Stimulated activated CD4-positive, alpha-beta T cell treated with anti-CD3 and anti-CD28 coated beads, Interleukin-4, amount 100 ng/mL, for 48 hours (primary cell): ENCODE measurements around the gene PIGZ.
A peak's percentile ranks its signal among the peaks of the same experiment; 100 is the strongest.
"Not testable (repeated sequence)": the region's sequence is repeated elsewhere in the genome, so short reads cannot be mapped to it uniquely, and the experiment has no call there.

Experiments used
- DNase-seq, 2 donors: peaks; one replicate each; pipeline ENCODE4 v3.0.0-alpha.2; 2020; ENCODE audit warnings: low read depth in 2 of 2

The PIGZ gene

DNA sequence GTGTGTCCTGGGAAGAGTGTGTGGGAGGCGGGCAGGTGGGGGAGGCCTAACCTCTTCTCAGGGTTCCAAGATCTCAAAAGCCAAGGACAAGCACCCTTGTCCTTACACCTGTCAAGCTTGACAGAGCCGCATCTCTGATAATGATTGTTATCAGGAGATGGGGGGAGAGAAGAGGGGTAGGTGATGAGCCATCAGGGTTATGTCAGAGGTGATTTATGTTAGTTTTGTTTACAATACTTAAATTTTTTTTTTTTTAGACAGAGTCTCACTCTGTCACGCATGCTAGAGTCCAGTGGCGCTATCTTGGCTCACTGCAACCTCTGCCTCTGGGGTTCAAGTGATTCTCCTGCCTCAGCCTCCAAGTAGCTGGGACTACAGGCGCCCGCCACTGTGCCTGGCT, 18.9 kb downstream of the PIGZ start:
- no peak for DNase-seq

DNA sequence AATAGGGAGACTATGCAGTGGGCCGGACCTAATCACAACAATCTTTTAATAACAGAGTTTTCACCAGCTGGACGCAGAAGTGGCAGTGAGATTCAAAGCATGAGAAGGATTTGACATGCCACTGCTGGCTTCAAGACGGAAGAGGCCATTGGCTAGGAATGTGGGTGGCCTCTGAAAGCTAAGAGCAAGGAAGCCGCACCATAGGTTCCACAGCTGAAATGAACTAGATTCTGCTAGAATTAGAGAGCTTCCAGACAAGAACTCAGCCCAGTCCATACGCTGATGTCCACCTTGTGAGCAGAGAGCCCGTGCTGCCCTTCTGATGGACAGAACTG, 19.4 kb downstream of the PIGZ start:
- DNase-seq = no peak

DNA sequence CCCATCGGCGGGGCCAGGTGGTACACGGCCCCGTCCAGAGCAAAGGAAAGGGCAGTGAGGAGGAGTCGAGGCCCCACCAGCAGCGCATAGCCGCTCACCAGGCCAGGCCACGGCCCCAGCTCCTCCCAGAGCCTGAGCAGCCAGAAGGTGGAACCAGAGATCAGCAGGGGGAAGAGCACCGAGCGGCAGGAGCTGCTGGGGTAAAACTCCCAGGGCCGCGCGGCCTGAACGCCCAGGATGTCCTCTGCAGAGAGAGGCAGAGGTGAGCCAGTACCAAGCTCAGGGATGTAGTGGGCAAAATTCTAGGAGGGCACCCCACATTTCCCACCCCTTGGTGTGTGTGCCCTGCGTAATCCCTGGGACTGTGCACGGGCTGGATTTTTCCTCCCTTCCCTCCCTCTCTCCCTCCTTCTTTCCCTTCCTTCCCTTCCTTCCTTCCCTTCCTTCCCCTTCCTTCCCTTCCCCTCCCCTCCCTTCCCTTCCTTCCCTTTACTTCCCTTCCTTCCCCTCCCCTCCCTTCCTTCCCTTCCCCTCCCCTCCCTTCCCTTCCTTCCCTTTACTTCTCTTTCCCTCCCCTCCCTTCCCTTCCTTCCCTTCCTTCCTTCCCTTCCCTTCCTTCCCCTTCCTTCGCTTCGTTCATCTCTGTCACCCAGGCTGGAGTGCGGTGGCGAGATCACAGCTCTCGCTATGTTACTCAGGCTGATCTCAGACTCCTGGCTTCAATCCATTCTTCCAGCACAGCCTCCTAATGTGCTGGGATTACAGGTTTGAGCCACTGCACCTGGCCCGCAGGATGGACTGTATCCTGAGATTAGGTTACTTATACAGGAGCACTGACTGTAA, 20.0 kb downstream of the PIGZ start:
- DNase-seq = no peak

DNA sequence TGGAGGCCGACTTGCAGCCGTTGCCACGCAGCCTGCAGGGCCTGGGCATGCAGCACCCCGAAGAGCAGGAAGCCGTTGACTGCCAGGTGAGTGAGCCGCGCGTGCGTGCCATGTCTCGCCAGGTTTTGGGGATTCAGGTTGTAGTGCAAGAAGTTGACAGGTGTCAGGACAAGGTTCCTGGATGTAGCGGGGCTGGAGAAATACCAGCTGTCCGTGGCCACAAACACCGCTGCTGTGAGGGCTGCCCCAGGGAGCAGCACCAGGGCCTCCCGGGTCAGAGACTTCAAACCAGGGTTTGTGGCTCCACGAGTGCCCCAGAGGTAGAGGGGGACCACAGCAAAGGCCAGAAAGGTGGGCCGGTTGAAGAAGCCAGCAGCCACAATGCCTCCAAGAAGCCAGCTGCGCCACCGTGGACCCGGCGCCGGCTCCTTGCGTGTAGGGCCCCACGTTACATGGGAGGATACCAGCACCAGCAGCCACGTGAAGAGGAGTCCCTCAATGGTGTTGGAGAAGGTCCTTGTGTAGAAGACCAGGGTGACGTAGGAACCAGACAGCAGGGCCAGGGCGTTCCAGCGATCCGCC, 20.7 kb downstream of the PIGZ start:
- no peak for DNase-seq

DNA sequence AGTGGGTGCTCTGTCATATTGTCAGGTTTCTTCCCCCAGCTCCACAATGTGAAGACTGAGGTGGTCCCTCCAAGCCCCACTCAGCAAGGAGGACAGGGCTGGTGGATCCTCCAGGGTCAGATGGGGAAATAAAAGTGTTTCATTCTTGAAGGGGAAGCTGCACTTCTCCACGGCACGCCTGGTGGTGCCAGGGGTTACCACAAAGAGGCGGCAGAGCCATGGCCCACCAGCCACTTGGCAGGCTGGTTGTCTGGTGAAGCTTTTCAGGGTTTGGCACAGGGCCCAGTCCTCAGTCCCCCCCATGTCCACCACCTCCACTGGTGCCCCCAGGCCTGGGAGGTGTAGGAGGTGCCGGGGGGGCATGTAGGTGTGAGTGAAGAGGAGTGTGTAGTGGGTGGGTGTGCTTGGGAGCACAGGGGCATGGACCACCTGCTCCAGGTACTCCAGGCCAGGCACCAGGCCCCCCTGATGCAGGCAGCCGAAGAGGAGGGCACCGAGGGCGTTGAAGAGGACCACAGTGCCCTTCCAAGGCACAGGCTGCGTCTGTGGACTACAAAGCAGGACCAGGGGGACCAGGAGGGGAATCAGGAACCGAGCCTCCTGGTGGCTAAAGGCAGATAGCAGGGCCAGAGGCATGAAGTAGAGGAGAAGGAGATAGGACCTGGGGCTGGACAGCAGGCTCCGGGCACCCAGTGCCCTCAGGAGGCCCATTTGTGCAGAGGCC, 21.3 kb downstream of the PIGZ start:
- DNase-seq = no peak

DNA sequence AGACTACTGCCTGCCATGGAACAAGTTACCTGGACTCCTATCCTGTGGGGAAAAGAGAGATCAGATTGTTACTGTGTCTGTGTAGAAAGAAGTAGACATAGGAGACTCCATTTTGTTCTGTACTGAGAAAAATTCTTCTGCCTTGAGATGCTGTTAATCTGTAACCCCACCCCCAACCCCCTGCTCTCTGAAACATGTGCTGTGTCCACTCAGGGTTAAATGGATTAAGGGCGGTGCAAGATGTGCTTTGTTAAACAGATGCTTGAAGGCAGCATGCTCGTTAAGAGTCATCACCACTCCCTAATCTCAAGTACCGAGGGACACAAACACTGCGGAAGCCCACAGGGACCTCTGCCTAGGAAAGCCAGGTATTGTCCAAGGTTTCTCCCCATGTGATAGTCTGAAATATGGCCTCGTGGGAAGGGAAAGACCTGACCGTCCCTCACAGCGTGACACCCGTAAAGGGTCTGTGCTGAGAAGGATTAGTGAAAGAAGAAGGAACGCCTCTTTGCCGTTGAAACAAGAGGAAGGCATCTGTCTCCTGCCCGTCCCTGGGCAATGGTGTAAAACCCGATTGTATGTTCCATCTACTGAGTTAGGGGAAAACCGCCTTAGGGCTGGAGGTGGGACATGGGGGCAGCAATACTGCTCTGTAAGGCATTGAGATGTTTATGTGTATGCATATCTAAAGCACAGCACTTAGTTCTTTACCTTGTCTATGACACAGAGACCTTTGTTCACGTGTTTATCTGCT, 24.4 kb downstream of the PIGZ start:
- DNase-seq = not testable (repeated sequence)

DNA sequence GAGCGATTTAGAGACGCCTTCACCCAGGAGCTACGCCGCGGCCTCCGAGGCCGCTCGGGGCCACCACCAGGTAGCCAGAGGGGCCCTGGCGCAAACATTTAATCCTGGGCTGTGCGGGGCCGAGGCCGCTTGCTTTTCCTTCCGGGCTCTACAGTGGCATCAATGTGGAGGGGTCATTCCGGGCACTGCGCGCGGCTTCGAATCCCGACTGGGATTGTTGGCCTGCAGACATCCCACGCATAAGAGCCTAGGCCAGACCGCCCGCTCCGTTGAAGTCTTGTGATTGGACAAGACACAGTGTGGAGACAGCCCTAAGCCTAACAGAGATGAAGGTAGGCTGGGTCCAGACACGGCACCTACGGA, 25.7 kb downstream of the PIGZ start:
- peak in 1 of 2 donors; percentile 7 for DNase-seq

DNA sequence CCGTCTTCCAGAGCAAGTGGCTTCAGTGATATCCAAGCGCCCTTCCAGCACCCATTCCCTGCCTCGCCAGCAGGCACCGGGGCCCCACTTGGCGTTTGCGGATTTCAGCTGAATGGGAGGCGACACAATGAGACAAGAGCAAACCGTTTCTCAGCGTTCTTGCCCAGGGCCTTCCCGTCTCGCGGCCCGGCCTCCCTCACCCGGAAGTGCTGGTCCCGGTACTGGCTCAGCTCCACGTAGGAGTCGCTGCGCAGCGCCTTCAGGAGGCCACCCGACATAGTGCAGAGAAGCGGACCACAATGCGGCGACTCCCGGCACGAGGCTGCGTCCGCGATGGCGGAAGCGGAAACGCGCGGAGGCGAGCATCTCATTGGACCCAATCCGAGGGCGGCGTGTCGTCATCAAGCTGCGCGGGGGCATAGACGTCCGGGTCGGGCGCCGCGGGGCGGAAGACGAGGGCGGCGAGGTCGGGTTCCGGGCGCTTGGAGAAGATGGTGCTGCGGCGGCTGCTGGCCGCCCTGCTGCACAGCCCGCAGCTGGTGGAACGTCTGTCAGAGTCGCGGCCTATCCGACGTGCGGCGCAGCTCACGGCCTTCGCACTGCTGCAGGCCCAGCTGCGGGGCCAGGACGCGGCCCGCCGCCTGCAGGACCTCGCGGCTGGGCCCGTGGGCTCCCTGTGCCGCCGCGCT, 26.3 kb downstream of the PIGZ start, which contains the start of gene NCBP2:
Gene NCBP2, minus strand, starts transcription at position 303 of the 689 bp plus-strand sequence. Its CDS starts 25 bp downstream, at position 278.
- peak; percentile 100 for DNase-seq

DNA sequence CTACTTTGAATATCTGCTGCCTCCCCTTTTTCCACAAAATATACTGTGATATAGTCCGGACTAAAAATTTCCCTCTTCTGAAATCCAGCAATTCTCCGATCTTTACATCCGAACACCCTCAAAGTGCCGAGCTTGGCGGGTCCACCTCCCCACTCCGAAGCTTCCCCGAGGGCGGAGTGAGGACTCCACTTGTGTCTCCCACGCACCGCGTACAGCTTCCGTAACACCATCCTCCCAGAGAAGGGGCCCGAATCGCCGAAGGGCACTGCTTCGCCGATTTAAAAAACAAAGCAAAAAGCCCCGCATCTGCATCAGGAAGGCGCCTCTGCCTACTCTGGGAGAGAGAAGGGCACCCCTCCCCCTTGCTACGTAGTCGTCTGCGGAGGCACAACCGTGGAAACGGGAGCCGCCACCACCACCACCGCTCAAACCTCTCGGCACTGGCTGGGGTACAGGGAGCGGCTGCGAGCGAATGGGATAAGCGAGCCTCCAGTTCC, 26.9 kb downstream of the PIGZ start:
- peak; percentile 54 to 58 for DNase-seq

DNA sequence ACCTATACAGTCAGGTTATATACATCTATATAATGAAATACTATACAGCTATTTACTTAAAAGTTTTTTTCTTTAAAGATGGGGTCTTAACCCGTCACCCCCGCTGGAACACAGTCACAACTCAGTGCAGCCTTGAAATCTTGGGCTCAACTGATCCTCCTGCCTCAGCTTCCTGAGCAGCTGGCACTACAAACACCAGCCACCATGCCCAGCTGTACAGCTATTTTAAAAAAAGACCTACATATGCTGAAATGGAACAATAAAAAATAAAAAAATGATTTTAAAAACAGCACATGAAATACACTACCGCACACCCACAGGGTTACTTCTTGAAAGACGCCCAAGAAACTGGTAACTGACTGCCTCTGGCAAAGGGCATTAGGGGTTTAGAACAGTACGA, 30.1 kb downstream of the PIGZ start:
- no peak for DNase-seq

DNA sequence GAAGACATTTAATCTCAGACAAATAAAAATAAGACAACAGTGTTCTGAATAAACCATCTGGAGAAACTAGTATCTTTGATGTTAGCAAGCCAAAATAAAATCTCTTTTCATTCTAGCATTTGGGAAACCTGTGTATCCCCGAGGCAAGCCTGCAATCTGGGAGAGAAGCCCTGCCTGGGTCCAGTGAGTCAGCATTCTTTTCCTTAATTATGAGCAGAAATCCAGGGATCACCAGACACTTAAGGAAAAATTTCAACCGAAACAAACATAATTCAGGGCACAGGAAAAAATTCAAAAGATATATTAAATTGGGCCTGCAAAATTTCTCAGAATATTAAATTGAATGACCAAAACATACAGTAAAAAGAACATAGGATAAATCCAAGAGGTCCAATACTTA, 30.5 kb downstream of the PIGZ start:
- no peak for DNase-seq

DNA sequence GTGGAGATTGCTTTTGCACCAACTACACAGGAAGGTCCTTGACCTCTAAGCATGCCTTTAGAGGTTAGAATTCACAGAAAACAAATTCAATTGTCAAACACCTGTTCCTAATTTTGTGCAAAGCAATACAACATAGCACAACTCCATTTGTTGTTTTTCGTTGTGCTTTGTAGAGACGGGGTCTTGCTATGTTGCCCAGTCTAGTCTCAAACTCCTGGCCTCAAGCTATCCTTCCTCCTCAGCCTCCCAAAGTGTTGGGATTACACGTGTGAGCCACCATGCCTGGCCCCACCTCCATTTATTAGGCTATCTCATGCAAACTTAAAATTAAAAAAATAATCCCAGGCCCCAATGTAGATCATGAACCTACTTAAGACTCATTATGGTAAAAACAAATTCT, 32.3 kb downstream of the PIGZ start:
- no peak for DNase-seq

DNA sequence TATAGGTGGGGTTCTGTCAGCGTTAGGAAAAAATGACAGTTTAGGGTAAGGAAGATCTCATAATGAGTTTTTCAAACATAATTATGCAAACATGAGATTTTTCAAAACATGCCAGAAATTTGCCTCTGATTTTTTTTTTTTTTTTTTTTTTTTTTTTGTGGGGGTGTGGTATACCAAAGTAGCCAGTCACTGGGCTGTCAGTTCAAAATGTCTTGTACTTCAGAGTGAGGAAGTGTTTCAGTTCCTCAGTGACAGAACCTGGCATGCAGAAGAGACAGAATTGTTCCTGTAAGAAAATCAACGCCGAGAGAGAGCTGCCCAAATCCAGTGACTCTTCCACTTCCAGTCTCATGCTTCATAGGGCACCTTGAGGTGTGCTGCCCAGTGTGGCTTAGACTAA, 36.0 kb downstream of the PIGZ start:
- no peak for DNase-seq

DNA sequence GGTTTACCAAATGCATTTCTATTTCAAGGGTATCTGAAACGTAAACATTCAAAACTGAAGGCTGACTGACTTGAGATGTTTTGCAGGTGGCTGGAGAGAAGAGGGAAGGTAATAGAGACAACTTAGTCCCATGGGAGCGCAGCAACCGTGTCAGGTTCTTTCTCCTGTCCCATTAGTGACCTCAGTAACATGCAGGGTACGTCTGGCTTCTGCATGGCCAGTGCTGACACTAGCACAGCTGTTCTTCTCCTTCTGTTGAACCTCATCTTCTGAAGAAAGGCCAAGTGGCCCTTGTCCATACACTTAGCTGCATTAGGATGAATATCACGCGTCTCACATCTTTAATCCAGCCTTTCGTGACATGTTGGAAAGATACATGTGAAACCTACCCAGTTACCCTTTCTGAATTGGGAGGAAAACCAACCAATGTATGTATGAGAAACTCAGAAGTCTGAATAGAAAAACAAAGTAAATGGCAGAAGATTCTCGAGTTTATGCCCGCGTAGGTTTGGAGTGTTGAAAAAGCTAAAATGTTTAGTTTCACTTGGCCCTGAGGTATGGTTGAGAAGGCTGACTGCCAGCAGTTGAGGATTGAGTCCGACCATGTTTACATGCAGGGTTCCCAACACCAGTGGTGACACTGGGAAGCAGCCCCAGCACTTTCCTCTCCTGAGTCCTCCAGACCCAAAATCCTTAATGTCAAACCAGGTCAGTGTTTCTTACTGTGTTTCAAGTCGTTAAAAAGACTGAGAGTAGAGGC, 36.6 kb downstream of the PIGZ start:
- no peak for DNase-seq

DNA sequence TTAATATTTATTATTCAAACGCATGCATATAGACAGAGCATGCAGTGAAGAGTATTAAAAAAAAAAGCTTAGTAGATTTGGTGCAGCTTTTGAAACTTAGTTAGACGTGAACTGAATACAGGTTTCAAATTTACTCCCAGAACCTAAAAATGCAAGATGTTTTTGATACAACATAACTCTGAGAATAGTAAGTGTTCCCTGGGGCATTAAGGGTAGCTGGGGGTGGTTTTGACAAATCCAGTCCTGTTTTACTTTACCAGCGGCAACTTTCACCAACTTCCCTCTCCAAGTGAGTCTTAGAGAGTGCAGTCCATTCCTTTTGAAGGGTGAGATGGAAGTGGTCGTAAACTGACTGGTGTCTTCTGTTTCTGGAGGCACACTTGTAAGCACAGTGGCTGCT, 37.5 kb downstream of the PIGZ start:
- DNase-seq = no peak

DNA sequence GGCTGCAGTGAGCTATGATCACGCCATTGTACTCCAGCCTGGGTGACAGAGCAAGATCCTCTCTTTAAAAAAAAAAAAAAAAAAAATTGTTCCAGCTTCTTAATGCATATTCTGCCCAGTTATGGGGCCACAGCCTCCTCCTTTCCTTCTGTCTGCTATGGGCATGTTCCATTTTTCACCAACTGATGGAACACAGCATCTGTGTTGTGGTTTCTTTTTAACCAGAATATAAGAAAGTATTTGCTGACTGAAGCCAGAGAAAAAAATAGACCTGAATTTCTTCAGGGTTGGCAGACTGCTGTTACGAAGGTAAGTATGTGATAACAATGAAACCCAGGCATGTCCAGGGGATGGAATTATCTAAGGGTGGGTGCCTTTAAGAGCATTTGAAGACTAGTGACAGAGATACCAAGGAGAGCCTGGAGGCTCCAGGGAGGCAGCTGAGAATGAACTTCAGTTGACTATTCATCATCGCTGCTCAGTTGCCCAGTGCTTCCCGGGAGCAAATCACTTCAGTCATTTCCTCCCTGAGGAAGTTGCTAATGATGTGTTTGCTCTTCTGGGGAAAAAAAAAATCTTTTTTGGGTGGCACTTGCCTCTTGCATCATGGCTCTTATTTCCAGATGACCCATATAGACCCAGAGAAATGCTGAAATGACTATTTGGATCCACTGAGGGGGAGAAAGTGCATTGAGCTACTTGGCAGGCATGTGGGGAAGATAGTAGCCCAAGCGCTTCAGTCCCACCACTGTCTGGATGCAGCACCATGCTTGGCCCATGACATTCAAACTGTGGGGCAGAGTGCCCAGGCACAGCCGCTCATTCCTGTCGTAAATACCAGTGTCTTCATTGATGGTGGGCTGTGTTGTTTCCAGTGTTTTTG, 40.8 kb downstream of the PIGZ start:
- DNase-seq = no peak

DNA sequence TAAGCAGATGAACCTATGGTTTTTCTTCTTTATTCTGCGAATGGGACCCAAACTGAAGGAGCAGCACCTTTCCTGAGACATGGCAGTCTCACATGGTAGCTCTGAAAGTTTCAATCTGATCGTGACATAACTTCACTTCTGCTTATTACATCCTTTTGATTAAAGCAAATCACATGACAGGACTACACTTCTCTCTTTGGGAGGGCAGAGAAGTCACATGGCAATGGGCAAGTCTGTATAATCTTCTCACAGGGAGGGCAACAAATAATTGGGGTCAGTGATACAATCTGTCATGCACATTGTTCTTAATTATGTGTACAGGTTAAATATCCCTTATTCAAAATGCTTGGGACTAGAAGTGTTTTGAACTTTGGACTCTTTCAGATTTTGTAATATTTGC, 47.9 kb downstream of the PIGZ start:
- DNase-seq = no peak

DNA sequence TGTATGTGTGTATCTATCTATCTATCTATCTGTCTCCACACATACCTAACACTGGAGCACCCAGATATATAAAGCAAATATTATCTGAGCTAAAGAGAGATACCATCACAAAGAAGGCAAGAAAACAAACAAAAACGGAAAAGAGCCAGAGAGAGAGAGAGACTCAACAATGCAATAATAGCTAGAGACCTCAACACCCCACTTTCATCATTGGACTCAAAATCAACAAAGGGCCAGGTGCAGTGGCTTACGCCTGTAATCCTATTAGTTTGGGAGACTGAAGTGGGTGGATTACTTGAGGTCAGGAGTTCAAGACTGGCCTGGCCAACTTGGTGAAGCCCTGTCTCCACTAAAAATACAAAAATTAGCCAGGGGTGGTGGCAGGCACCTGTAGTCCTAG, 49.7 kb downstream of the PIGZ start:
- no peak for DNase-seq

DNA sequence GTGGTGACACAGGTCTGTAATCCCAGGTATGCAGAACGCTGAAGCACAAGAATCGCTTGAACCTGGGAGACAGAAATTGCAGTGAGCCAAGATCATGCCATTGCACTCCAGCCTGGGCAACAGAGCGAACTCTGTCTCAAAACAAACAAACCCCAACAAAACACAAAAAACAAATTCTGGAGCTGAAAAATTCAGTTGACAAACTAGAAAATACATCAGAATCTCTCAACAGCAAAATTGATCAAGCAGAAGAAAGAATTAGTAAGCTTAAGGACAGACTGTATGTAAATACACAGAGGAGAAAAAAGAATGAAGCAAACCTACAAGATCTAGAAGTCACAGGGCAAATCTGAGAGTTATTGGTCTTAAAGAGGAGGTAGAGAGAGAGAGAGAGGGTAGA, 51.6 kb downstream of the PIGZ start:
- no peak for DNase-seq

DNA sequence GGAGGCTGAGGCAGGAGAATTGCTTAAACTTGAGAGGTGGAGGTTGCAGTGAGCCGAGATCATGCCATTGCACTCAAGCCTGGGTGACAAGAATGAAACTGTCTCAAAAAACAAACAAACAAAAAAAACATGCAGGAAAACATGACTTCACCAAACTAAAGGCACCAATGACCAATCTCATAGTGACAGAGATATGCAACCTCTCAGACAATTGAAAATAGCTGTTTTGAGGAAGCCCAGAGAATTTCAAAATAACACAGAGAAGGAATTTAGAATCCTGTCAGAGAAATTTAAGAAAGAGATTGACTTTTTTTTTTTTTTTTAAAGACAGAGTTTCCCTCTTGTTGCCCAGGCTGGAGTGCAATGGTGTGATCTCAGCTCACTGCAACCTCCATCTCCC, 52.4 kb downstream of the PIGZ start:
- no peak for DNase-seq
